OCI-LY7 (cell line): ENCODE results near the gene RNF26. TPM values are rescaled to one million over a fixed set of nuclear protein-coding genes. Genes with fewer than 3 reads are reported as not detected.

Experiments used
- BruUV-seq: library from RNA; stranded (reverse); fragments of 400-500 nt; replicated peaks from 2 replicates; lab custom pipeline; 2021; lab: Mats Ljungman, UMichigan
- CTCF ChIA-PET: fragments of 300-600 bp; sonication (Branson Sonifier 250); formaldehyde crosslinking; loops from one replicate; lab custom pipeline; 2022; ENCODE audit warnings: antibody characterized with exemption; ENCODE audit not compliant: unreplicated experiment; lab: Charles Lee
- POLR2A ChIA-PET: fragments of 300-600 bp; sonication (Branson Sonifier 250); formaldehyde crosslinking; loops from one replicate; lab custom pipeline; 2022; ENCODE audit warnings: antibody characterized with exemption; lab: Charles Lee
- DNase-seq: peaks from one replicate; pipeline ENCODE4 v3.0.0-alpha.2; 2015; ENCODE audit warnings: low spot score
- H2AFZ ChIP-seq: fragments of 200-600 bp; sonication (generic), shearing (Covaris generic); 2 replicates; pipeline ENCODE4 v1.6.1; 2014; ENCODE audit warnings: mild to moderate bottlenecking, antibody characterized with exemption, low read length, moderate library complexity
- H3K27ac ChIP-seq: fragments of 200-600 bp; sonication (generic); 2 replicates; pipeline ENCODE4 v1.5.1; 2014; ENCODE audit warnings: mixed run types, low read depth, mild to moderate bottlenecking, moderate library complexity, low read length, inconsistent platforms; ENCODE audit not compliant: poor library complexity, severe bottlenecking
- H3K36me3 ChIP-seq: fragments of 200-600 bp; sonication (generic); 2 replicates; pipeline ENCODE4 v1.6.1; 2014; ENCODE audit warnings: mild to moderate bottlenecking, antibody characterized with exemption, low read length, moderate library complexity, mixed read lengths; ENCODE audit not compliant: insufficient read depth
- H3K4me1 ChIP-seq: fragments of 200-600 bp; sonication (generic); 2 replicates; pipeline ENCODE4 v1.5.1; 2014; ENCODE audit warnings: mild to moderate bottlenecking, low read length; ENCODE audit not compliant: insufficient read depth, poor library complexity, severe bottlenecking
- H3K4me2 ChIP-seq: fragments of 200-600 bp; sonication (generic); 2 replicates; pipeline ENCODE4 v1.6.1; 2014; ENCODE audit warnings: mild to moderate bottlenecking, low read length
- H3K4me3 ChIP-seq: fragments of 200-600 bp; sonication (generic); 2 replicates; pipeline ENCODE4 v1.5.1; 2014; ENCODE audit warnings: mild to moderate bottlenecking, low read depth, low read length; ENCODE audit not compliant: poor library complexity, severe bottlenecking
- H3K79me2 ChIP-seq: fragments of 200-600 bp; sonication (generic); 2 replicates; pipeline ENCODE4 v1.6.1; 2016; ENCODE audit warnings: low read depth, mild to moderate bottlenecking, low read length, moderate library complexity, mixed read lengths; ENCODE audit not compliant: insufficient read depth
- H3K9me2 ChIP-seq: fragments of 200-600 bp; sonication (generic); 2 replicates; pipeline ENCODE4 v1.6.1; 2016; ENCODE audit warnings: mild to moderate bottlenecking, low read length, mixed read lengths; ENCODE audit not compliant: insufficient read depth
- H3K9me3 ChIP-seq: fragments of 200-600 bp; sonication (generic); 2 replicates; pipeline ENCODE4 v1.6.1; 2014; ENCODE audit warnings: mild to moderate bottlenecking, mixed run types, low read length, mixed read lengths
- H4K20me1 ChIP-seq: fragments of 200-600 bp; sonication (generic); 2 replicates; pipeline ENCODE4 v1.6.1; 2014; ENCODE audit warnings: mild to moderate bottlenecking, antibody characterized with exemption, low read length, moderate library complexity, mixed read lengths; ENCODE audit not compliant: insufficient read depth
- EZH2phosphoT487 ChIP-seq: fragments of 200-600 bp; sonication (generic); IDR thresholded peaks from 2 replicates; pipeline ENCODE4 v1.6.1; 2018; ENCODE audit warnings: low read depth, borderline replicate concordance, mild to moderate bottlenecking, mixed run types, antibody characterized with exemption, low read length, moderate library complexity, mixed read lengths
- intact Hi-C: fragments of 100-400 bp; cut with micrococcal nuclease; formaldehyde crosslinking; loops from one replicate; pipeline ENCODE4 v1.10.0; 2022; ENCODE audit not compliant: unreplicated experiment
- total RNA-seq, 2 experiments: library from RNA; depleted of rRNA in 1 of 2; stranded (reverse); fragments of >200 nt in 1 of 2; shearing (Covaris generic) in 1 of 2; gene quantifications; 2 replicates each; pipeline ENCODE4 v1.2.3, GENCODE V29; 2014 to 2022
- TF ChIP-seq, protein P1 (sequence below): fragments of 200-600 bp; sonication (generic); conservative IDR thresholded peaks from 2 replicates; pipeline ENCODE4 v1.5.1; 2014; ENCODE audit warnings: mild to moderate bottlenecking, antibody characterized with exemption, low read length, moderate library complexity, mixed read lengths

RNF26 gene
- total RNA-seq, 2 experiments from 2014 or later: 13.9 to 52.5 TPM

DNA sequence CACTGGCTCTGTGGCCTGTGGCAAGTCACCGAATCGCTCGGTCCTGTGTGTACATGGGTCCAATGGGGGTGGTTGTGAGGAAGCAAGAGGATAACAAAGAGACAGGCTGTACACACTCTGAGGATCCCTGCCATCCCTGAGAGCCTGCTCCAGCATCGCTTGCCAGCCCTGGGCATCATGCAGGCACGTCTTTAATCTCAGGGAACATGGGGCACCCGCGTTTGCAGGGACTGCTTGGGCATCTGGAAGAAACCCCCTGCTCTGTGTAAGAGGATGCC, 7.6 kb downstream of the RNF26 start:
- Histone ChIP-seq H3K4me2 (no peak overlapping the region), H3K36me3 (no peaks in the 10 kb centered on the region), H4K20me1 (no peaks in the 10 kb centered on the region), H3K27ac (no peak overlapping the region), H3K9me2 (no peaks in the 10 kb centered on the region), H3K9me3 (no peaks in the 10 kb centered on the region), H2AFZ (no peak overlapping the region), H3K4me1 (peaks cover 29% of the 10 kb centered on the region), H3K79me2 (no peaks in the 10 kb centered on the region), H3K4me3 (no peak overlapping the region)
- POLR2A ChIA-PET: no interaction called here
- no peak for DNase-seq
- TF ChIP-seq EZH2phosphoT487: no peak
- TF ChIP-seq, protein P1, sequence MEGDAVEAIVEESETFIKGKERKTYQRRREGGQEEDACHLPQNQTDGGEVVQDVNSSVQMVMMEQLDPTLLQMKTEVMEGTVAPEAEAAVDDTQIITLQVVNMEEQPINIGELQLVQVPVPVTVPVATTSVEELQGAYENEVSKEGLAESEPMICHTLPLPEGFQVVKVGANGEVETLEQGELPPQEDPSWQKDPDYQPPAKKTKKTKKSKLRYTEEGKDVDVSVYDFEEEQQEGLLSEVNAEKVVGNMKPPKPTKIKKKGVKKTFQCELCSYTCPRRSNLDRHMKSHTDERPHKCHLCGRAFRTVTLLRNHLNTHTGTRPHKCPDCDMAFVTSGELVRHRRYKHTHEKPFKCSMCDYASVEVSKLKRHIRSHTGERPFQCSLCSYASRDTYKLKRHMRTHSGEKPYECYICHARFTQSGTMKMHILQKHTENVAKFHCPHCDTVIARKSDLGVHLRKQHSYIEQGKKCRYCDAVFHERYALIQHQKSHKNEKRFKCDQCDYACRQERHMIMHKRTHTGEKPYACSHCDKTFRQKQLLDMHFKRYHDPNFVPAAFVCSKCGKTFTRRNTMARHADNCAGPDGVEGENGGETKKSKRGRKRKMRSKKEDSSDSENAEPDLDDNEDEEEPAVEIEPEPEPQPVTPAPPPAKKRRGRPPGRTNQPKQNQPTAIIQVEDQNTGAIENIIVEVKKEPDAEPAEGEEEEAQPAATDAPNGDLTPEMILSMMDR: no peak
- no TSS peak for BruUV-seq
- intact Hi-C loops: no loop called here
- CTCF ChIA-PET: no interaction called here

DNA sequence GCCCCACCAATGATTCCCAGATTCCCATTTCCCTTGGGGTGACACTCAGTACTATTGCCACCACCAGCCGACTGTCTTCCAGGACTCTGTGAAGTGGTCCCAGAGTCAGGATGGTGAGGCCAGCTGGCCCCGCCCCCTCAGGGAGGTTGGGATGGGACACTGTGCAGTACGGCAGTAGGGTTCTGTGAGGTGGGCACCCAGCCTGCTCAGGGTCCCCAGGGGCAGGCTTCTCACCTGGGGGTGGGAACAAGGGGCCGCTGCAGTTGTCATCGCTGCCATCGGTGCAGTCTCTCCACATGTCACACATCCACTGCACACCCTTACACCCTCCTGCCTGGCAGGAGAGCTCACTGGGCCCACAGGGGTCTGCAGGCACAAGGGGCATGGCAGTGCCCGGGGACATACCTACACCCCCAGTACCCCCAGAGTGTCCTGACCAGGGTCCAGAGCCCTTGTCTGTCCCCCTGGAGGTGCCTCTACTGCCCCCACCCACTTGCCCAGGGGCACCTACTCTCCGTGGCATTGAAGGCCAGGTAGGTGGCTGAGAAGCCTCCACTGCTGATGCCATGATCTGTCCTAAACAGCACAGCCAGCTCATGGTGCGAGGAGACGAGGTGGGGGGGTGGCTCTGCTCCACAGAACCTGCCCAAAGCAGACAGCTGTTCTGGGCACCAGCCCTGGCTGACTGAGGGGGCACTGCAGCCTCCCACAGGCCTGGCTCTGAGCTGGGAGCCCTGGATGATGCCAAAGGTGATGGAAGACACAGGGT, 8.2 kb downstream of the RNF26 start:
- Histone ChIP-seq H3K4me1 (peaks cover 23% of the 10 kb centered on the region), H3K4me2 (no peak overlapping the region), H3K9me2 (no peaks in the 10 kb centered on the region), H3K4me3 (no peak overlapping the region), H3K27ac (no peak overlapping the region), H4K20me1 (no peaks in the 10 kb centered on the region), H2AFZ (no peak overlapping the region), H3K36me3 (no peaks in the 10 kb centered on the region), H3K79me2 (no peaks in the 10 kb centered on the region), H3K9me3 (no peaks in the 10 kb centered on the region)
- ChIA-PET POLR2A (no interaction called here), CTCF (no interaction called here)
- no peak for DNase-seq
- TF ChIP-seq, protein P1: no peak
- TF ChIP-seq EZH2phosphoT487: no peak
- BruUV-seq: no TSS peak
- intact Hi-C loops: no loop called here

DNA sequence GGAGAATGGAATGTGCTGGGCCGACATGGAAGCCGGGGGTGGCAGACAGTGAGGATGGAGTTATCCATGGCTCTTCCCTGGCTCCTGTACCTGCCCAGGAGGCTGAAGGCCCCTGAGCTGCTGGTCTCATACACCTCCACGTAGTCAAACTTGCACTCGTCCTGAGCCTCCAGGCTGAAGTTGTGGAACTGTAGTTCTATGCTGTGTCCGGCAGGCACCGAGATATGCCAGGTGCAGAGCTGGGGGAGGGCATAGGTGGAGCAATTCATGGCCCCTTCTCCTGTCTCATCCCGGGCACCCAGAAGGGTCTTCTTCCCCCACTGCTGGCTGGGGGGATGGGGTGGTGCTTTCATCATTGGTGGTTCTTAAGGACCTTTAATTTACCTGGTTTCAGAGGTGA, 9.4 kb downstream of the RNF26 start:
- H3K36me3 ChIP-seq: no peaks in the 10 kb centered on the region
- no peaks in the 10 kb centered on the region for H4K20me1 ChIP-seq
- no peak overlapping the region for H3K27ac ChIP-seq
- TF ChIP-seq EZH2phosphoT487: no peak
- TF ChIP-seq, protein P1: no peak
- intact Hi-C loops: no loop called here
- ChIA-PET CTCF (no interaction called here), POLR2A (no interaction called here)
- H3K9me3 ChIP-seq: no peaks in the 10 kb centered on the region
- no peak overlapping the region for H3K4me2 ChIP-seq
- H3K4me3 ChIP-seq: no peak overlapping the region
- H3K79me2 ChIP-seq: no peaks in the 10 kb centered on the region
- no peak overlapping the region for H2AFZ ChIP-seq
- H3K9me2 ChIP-seq: no peaks in the 10 kb centered on the region
- no TSS peak for BruUV-seq
- H3K4me1 ChIP-seq: peaks cover 12% of the 10 kb centered on the region
- DNase-seq: no peak
